Measurements from ENCODE around the gene SLIT2. TPM values are rescaled to one million over a fixed set of nuclear protein-coding genes. Genes with fewer than 3 reads are reported as not detected.

SLIT2 gene
- total and polyA plus RNA-seq, 3 donors from 2014 or later: 5.5 to 11.4 (median 8.7) TPM

DNA sequence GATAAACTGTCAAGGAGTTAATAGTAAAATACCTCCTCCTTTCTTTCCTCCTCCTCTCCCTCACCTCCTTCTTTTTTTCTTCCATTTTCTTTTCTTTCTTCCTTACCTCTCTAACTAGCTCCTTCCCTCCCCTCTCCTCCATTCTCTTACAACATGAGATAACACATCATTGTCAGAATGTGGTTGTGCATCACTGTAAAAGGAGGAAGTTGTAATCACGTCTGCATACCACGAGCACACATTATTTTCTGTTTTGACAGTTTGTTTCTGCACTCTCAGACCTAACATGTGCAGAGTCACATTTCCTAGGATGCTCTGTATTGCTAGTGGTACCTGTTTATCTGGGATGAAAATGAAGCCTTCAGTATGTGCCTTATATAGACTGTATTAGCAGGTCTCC, 9.1 kb downstream of the SLIT2 start:
- H3K36me3 ChIP-seq (ENCODE audit: low read depth, missing control alignments): no peaks in the 10 kb centered on the region
- intact Hi-C loops (cut with DNase I; ENCODE audit: low total_unique reads): no loop called here
- H3K27me3 ChIP-seq: no peaks in the 10 kb centered on the region
- 38 to 80% methylated on average over 2 of the region's 2 CpGs for WGBS, 2 donors
- H3K9me3 ChIP-seq: no peaks in the 10 kb centered on the region
- DNase-seq: no peak
- TF ChIP-seq, protein P1, sequence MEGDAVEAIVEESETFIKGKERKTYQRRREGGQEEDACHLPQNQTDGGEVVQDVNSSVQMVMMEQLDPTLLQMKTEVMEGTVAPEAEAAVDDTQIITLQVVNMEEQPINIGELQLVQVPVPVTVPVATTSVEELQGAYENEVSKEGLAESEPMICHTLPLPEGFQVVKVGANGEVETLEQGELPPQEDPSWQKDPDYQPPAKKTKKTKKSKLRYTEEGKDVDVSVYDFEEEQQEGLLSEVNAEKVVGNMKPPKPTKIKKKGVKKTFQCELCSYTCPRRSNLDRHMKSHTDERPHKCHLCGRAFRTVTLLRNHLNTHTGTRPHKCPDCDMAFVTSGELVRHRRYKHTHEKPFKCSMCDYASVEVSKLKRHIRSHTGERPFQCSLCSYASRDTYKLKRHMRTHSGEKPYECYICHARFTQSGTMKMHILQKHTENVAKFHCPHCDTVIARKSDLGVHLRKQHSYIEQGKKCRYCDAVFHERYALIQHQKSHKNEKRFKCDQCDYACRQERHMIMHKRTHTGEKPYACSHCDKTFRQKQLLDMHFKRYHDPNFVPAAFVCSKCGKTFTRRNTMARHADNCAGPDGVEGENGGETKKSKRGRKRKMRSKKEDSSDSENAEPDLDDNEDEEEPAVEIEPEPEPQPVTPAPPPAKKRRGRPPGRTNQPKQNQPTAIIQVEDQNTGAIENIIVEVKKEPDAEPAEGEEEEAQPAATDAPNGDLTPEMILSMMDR (IDR thresholded peaks at IDR 0.05): no peak
- no peak overlapping the region for H3K27ac ChIP-seq
- no peaks in the 10 kb centered on the region for H3K4me1 ChIP-seq
- H3K4me3 ChIP-seq: no peak overlapping the region

DNA sequence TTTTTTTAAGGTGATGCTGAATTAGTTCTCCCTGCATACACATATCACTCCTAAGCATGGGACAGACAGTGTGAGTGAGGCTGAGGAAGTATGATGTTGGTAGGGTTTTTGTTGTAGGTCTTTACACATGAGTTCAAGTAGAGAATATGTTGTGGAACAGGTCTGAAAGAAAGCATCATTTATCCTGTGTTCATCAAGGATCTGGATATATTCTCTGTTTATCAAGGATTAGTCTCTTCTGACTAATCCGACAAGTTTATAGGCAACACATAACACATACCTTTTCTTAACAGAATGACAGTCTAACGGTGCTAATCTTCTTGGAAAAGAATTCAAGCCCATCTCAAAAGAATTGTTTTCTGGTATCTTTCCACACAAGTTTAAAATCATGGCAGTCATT, 10.5 kb downstream of the SLIT2 start:
- Histone ChIP-seq H3K36me3 (ENCODE audit: low read depth, missing control alignments) (no peaks in the 10 kb centered on the region), H3K4me1 (no peaks in the 10 kb centered on the region), H3K4me3 (no peak overlapping the region), H3K9me3 (no peaks in the 10 kb centered on the region), H3K27ac (no peak overlapping the region), H3K27me3 (no peaks in the 10 kb centered on the region)
- TF ChIP-seq, protein P1 (IDR thresholded peaks at IDR 0.05): no peak
- no peak for TF ChIP-seq POLR2A (IDR thresholded peaks at IDR 0.05)
- no peak for DNase-seq
- intact Hi-C loops (cut with DNase I; ENCODE audit: low total_unique reads): no loop called here
- WGBS, 2 donors: 88 to 90% methylated on average over 2 of the region's 2 CpGs

DNA sequence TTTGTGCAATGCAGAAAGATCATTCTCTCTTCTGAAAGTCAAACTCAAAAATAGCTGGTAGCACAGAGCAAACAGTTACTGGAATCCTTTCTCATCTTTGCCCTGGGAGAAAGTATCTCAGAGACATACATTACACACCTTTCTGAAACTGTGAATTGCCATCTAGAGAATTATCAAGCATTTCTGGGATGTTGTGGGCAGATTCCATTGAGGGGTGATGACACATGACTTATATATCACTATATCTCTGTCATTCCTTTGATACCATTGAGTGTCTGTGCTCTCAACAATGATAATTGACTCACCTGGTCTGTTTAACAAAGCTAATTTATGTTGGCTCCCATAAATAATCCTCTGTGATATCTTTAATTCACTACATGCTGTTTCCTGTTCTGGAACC, 13.0 kb downstream of the SLIT2 start:
- TF ChIP-seq, protein P1 (IDR thresholded peaks at IDR 0.05): no peak
- TF ChIP-seq POLR2A (IDR thresholded peaks at IDR 0.05): no peak
- no peak for DNase-seq
- H3K27me3 ChIP-seq: no peaks in the 10 kb centered on the region
- H3K27ac ChIP-seq: no peak overlapping the region
- no peaks in the 10 kb centered on the region for H3K4me1 ChIP-seq
- no peak overlapping the region for H3K4me3 ChIP-seq
- intact Hi-C loops (cut with DNase I; ENCODE audit: low total_unique reads): no loop called here
- H3K9me3 ChIP-seq: no peaks in the 10 kb centered on the region
- H3K36me3 ChIP-seq (ENCODE audit: low read depth, missing control alignments): no peaks in the 10 kb centered on the region

DNA sequence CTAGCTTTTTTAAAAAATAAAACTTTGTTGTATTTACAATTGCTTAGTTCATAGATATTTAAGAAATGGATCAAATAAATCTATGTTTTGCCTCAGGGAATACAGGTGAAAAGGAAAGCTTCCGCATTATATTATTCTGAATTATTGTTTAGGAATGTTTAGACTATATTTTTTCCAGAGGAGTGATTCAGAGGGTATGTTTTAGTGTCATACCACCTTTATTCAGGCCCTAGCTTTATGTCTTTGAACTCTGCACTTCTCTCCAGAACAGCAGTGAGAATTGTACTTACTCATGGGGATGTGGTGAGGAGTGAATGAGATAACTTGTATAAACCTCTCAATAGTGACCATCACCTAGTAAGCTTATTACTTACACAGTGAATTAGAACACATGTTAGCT, 14.0 kb downstream of the SLIT2 start:
- H3K36me3 ChIP-seq (ENCODE audit: low read depth, missing control alignments): no peaks in the 10 kb centered on the region
- no peaks in the 10 kb centered on the region for H3K4me1 ChIP-seq
- no peak overlapping the region for H3K27ac ChIP-seq
- no peaks in the 10 kb centered on the region for H3K27me3 ChIP-seq
- TF ChIP-seq POLR2A (IDR thresholded peaks at IDR 0.05): no peak
- TF ChIP-seq, protein P1 (IDR thresholded peaks at IDR 0.05): no peak
- WGBS, 2 donors: 98 to 100% methylated on average over 1 of the region's 1 CpG
- H3K4me3 ChIP-seq: no peak overlapping the region
- DNase-seq: no peak
- no peaks in the 10 kb centered on the region for H3K9me3 ChIP-seq
- intact Hi-C loops (cut with DNase I; ENCODE audit: low total_unique reads): no loop called here

DNA sequence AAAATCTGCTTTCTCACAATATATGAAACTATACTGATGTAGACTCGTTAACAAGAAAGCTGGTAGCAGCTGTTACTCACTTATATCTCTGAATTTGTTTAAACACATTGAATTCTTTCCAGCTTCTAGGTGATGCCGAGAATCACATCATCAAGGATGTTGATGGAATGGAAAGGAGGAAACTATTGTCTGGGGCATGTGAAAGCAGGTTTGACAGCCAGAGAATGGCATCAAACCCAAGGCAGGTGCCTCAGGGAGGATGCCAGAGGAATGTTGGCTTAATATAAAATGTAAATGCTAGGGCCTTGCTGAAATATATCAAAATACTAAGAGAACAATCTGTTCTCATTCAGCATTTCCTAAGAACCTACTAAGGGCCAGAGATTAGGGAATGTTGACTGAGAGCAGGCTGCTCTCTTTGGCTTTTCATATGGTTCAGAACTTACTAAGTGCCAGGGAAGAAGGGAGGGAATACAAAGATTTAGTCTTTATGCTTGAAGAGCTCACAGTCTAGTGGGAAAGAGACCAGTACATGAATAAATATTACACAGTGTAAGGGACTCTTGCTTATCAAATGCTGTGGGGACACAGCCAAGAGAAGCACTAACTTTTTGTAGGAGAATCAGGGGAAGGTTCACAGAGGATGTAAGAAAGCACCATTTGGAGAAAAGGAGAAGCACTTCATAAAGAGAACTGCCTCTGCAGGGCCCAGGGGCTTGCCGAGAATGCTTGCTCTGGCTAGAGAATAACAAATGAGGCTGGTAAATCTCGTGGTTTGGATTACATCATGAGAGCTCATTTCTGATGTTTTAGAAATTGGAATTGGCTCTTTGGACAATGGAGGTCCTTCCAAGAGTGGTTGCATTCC, 14.7 kb downstream of the SLIT2 start:
- TF ChIP-seq, protein P1 (IDR thresholded peaks at IDR 0.05): no peak
- TF ChIP-seq POLR2A (IDR thresholded peaks at IDR 0.05): no peak
- DNase-seq: peak; percentile 19
- H3K27ac ChIP-seq: peak overlapping the region in 1 of 2 donors; percentile 17
- no peaks in the 10 kb centered on the region for H3K4me1 ChIP-seq
- H3K4me3 ChIP-seq: no peak overlapping the region
- H3K27me3 ChIP-seq: no peaks in the 10 kb centered on the region
- H3K9me3 ChIP-seq: no peaks in the 10 kb centered on the region
- H3K36me3 ChIP-seq (ENCODE audit: low read depth, missing control alignments): no peaks in the 10 kb centered on the region
- 52 to 53% methylated on average over 4 of the region's 4 CpGs for WGBS, 2 donors
- intact Hi-C loops (cut with DNase I; ENCODE audit: low total_unique reads): no loop called here

Measured in testis (tissue), 3 donors.